Motor neuron (in vitro differentiated cells): ENCODE measurements around the gene PEX16. TPM values are rescaled to one million over a fixed set of nuclear protein-coding genes. Genes with fewer than 3 reads are reported as not detected.
"Not testable (repeated sequence)": the region's sequence is repeated elsewhere in the genome, so short reads cannot be mapped to it uniquely, and the experiment has no call there.

Source experiments
- ATAC-seq, 8 experiments: fragments of 200-7000 bp; cut with Tn5 transposase; replicated peaks in 6 of 8; 2 replicates each; pipeline ENCODE4 v1.8.0; 2021; ENCODE audit warnings: mild to moderate bottlenecking in 8 of 8, moderate library complexity in 8 of 8
- H3K27ac ChIP-seq, 2 donors: fragments of 250-450 bp; sonication (Bioruptor Pico); 2 replicates each; pipeline ENCODE4 v1.9.0; 2021; ENCODE audit warnings: antibody characterized with exemption in 2 of 2, mild to moderate bottlenecking in 2 of 2, moderate library complexity in 1 of 2
- H3K4me1 ChIP-seq, 2 donors: fragments of 250-450 bp; sonication (Bioruptor Pico); replicated peaks in 1 of 2; 2 replicates each; pipeline ENCODE4 v1.6.1; 2021; ENCODE audit warnings: antibody characterized with exemption in 2 of 2, mild to moderate bottlenecking in 2 of 2, moderate library complexity in 1 of 2
- H3K4me3 ChIP-seq, 5 donors: fragments of 250-450 bp; sonication (Bioruptor Pico); 2 replicates each; pipeline ENCODE4 v1.9.0; 2021; ENCODE audit warnings: antibody characterized with exemption in 5 of 5, mild to moderate bottlenecking in 5 of 5, moderate library complexity in 4 of 5
- WGBS, 10 experiments: fragments of 450-650 bp; shearing (Covaris generic); methylation state at CpG; one replicate each; pipeline ENCODE4 v1.0.0; 2022; 5-methylcytosine and 5-hydroxymethylcytosine counted together
- in situ Hi-C, 9 experiments: fragments of 400-800 bp; cut with MboI; loops; one replicate each; pipeline ENCODE4 v1.15.0; 2021; ENCODE audit warnings: low sequenced_read_pairs in 9 of 9, low pct_unique_long_range_greater_than_20kb in 2 of 9; ENCODE audit not compliant: unreplicated experiment in 9 of 9
- total RNA-seq, 8 experiments: library from RNA; unstranded; fragments of 300-600 nt; gene quantifications; 2 replicates each; pipeline versions ENCODE4 v1.2.3 to v1.2.4, GENCODE V29; 2022

Gene PEX16
- total RNA-seq, 8 experiments from 2014 or later: 22.7 to 51.5 (median 28.6) TPM

DNA sequence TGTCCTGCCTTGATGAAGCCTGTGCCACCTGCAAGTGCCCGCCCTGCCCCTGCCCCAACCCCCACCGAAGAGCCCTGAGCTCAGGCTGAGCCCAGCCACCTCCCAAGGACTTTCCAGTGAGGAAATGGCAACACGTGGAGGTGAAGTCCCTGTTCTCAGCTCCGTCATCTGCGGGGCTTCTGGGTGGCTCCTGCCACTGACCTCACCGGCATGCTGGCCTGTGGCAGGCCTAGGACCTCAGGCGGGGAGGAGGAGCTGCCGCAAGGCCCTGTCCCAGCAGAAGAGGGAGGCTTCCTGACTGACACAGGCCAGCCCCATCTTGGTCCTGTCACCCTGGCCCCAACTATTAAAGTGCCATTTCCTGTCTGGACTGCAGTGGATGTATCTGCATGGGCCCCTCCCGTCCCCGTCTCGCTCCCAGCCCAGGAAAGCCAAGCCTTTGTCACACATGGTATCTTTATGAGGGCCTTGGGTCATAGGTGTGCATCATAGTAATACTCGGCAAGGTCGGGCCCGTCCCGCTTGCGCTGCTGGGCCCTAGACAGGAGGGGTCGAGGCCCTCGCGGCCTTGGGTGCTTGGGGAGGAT lies 11.5 kb downstream of the PEX16 start:
- Histone ChIP-seq H3K4me1 (peaks cover 5 to 6% of the 10 kb centered on the region in 2 donors), H3K27ac (no peak overlapping the region), H3K4me3 (no peak overlapping the region)
- ATAC-seq: peak in 3 of 8 experiments; percentile 12 to 29 (median 17)
- in situ Hi-C loops: no loop called here
- 0 to 100% (median 87%) methylated on average over 1 to 11 of the region's 19 CpGs; no CpG with 5 or more reads in 5 of the 10 experiments for WGBS, 10 experiments

GRCh38 chr11:45905576-45905975 lies 12.1 kb downstream of the PEX16 start:
- in situ Hi-C loops, H3K27ac ChIP-seq, H3K4me3 ChIP-seq: not testable (repeated sequence)
- ATAC-seq: peak in 1 of 8 experiments; percentile 8
- H3K4me1 ChIP-seq: peaks cover 7 to 10% of the 10 kb centered on the region in 2 donors
- WGBS, 10 experiments: 100% methylated on average over 1 of the region's 6 CpGs; no CpG with 5 or more reads in 8 of the 10 experiments

- 58 to 90% (median 80%) methylated on average over 1 to 4 of the region's 19 CpGs; no CpG with 5 or more reads in 7 of the 10 experiments for WGBS, 10 experiments
- no peak overlapping the region for H3K27ac ChIP-seq
- ATAC-seq: no peak
- H3K4me1 ChIP-seq: peaks cover 7 to 10% of the 10 kb centered on the region in 2 donors
- H3K4me3 ChIP-seq: no peak overlapping the region
- in situ Hi-C loops: no loop called here
Measured at GRCh38 chr11:45905095-45905494, 12.6 kb downstream of the PEX16 start.

- 33 to 93% (median 83%) methylated on average over 1 to 6 of the region's 15 CpGs; no CpG with 5 or more reads in 3 of the 10 experiments for WGBS, 10 experiments
- no peak for ATAC-seq
- peaks cover 7 to 10% of the 10 kb centered on the region in 2 donors for H3K4me1 ChIP-seq
- no peak overlapping the region for H3K4me3 ChIP-seq
- H3K27ac ChIP-seq: no peak overlapping the region
- in situ Hi-C loops: no loop called here
Measured at GRCh38 chr11:45904309-45904915, 13.3 kb downstream of the PEX16 start.

- Histone ChIP-seq H3K27ac (no peak overlapping the region), H3K4me1 (peaks cover 18 to 21% of the 10 kb centered on the region in 2 donors), H3K4me3 (no peak overlapping the region)
- 94 to 100% methylated on average over 1 to 6 of the region's 56 CpGs; no CpG with 5 or more reads in 8 of the 10 experiments for WGBS, 10 experiments
- ATAC-seq: no peak
- in situ Hi-C loops: no loop called here
Measured at GRCh38 chr11:45902452-45903380, 15.0 kb downstream of the PEX16 start.

DNA sequence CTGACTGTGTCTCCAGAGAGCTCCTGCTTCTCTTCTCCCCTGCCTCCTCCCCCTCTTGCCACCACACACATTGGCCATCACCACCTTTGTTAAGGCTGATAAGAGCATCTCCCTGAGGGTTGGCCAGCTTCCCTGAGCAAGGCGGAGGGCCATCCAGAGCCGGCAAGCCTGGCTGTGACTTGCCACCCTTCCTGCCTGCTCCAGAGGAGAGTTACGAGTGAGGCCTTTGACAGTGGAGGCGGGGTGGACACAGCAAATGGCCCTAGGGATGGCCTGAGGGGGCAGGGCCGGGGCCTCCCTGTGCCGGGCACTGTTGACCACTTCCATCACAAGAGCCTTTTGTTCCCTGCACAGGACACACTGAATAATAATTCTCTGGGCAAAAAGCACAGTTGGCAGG lies 16.1 kb downstream of the PEX16 start:
- peak overlapping the region in 3 of 5 donors; percentile 38 to 72 (median 51) for H3K4me3 ChIP-seq
- H3K4me1 ChIP-seq: peaks cover 18 to 29% of the 10 kb centered on the region in 2 donors
- H3K27ac ChIP-seq: no peak overlapping the region
- in situ Hi-C loops: no loop called here
- ATAC-seq: no peak
- 33 to 79% (median 62%) methylated on average over 1 to 4 of the region's 6 CpGs; no CpG with 5 or more reads in 6 of the 10 experiments for WGBS, 10 experiments

DNA sequence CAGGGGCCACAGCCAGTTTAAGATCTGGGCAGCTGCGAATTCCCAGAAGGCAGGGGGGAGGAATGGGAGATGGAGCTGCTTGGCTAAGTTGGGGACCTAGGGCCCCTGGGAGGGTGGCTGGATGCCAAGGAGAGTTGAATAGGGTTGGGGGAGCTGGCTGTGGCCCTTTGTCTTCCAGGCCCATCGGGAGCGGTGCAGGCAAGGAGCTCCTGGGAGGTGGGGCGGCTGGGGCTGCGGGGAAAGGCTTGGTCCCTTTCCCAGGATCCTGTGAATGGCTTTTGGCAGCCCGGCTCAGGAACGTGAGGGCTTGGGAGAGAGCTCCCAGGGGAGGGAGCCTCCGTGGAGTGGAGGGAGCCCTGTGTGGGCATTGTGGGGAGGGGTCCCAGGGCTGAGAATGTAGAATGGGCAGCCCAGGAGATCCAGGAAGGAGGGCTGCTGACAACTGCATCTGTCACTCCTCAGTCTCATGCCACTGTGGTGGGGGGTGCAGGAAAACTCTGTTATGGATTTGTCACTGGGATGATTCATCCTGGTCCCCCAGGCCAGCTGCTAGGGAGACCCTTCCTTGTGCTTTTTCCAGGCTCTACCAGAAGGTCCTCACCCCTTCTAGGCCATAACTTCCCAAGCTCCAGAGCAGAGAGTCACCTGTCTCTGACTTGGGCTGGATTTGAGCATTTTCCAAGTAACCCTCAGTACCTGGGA lies 16.6 kb downstream of the PEX16 start:
- Histone ChIP-seq H3K27ac (no peak overlapping the region), H3K4me1 (peaks cover 22 to 32% of the 10 kb centered on the region in 2 donors), H3K4me3 (peak overlapping the region; percentile 34 to 72 (median 48))
- in situ Hi-C loops: no loop called here
- ATAC-seq: no peak
- WGBS, 10 experiments: 0 to 40% (median 14%) methylated on average over 1 to 2 of the region's 8 CpGs; no CpG with 5 or more reads in 7 of the 10 experiments

- peak overlapping the region; percentile 34 to 72 (median 48) for H3K4me3 ChIP-seq
- peak overlapping the region; percentile 80 to 81 for H3K27ac ChIP-seq
- in situ Hi-C loops: not testable (repeated sequence)
- ATAC-seq: peak in 6 of 8 experiments; percentile 0 to 31 (median 1)
- WGBS, 10 experiments: 0 to 6% (median 0%) methylated on average over 1 to 5 of the region's 59 CpGs; no CpG with 5 or more reads in 6 of the 10 experiments
- H3K4me1 ChIP-seq: peaks cover 29 to 38% of the 10 kb centered on the region in 2 donors
Measured at GRCh38 chr11:45900175-45900800, 17.4 kb downstream of the PEX16 start.

DNA sequence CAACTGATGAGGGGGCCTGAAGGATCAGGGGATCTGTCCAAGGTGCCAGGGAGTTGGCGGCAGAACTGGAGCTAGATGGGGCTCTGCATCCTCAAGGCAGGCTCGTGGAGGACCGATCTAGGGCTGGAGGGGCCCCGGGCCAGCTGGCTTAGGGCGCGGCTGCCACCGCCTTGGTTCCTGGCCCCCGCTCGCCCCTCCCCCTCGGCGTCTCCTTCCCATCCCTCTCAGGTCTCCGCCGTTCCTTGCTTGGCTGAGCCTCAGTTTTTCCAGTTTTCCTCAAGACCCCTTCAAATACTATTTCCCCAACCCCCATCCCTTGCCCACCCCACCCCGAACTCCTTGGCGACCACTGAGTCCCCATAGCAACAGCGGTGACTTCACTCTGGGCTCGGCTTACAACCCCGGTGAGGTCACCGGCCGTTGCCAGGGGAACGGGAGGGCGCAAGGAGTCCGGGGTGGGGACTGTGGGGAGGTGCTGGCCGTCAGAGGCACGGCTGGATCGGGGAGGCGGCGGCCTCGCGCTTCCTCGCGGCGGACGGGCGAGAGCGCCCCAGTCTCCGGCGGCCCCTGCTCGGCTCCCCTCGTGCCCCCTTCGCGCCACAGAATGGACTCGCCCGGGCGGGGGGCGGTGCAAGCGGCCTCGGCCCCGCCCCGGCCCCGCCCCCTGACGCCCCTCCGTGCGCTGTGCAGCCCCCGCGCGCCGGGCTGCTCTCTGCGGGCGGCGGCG lies 18.1 kb downstream of the PEX16 start:
- H3K4me1 ChIP-seq: peaks cover 30 to 38% of the 10 kb centered on the region in 2 donors
- ATAC-seq: peak; percentile 87 to 95 (median 91)
- H3K4me3 ChIP-seq: peak overlapping the region; percentile 34 to 72 (median 48)
- in situ Hi-C loops: loop anchor here in 1 of 9 experiments (25.0 kb wide), 1 partner anchor 413 kb away; no protein-coding TSS in a partner anchor
- 0% methylated on average over 2 of the region's 62 CpGs; no CpG with 5 or more reads in 9 of the 10 experiments for WGBS, 10 experiments
- H3K27ac ChIP-seq: peak overlapping the region; percentile 80 to 81

DNA sequence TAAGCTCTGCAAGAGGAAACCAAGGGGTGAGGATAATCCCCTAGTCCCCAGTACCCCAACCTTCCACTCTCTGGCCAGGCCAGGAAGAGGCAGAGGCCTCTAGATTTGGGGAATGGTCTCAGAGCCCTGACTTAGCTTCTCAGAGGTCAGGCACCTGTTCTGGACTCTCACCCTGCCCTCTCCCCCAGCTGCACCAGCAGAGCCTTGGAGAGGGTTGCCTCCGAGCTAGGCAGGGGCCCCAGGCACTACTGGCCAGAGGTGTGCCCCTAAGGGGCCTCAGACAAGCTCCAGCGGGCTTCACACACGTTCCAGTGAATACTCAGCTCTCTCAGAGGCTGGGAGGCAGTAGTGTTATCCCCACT lies 18.6 kb downstream of the PEX16 start:
- 0% methylated on average over 1 of the region's 3 CpGs; no CpG with 5 or more reads in 9 of the 10 experiments for WGBS, 10 experiments
- no peak for ATAC-seq
- Histone ChIP-seq H3K4me3 (peak overlapping the region; percentile 34 to 72 (median 48)), H3K27ac (peak overlapping the region; percentile 80 to 81), H3K4me1 (peaks cover 30 to 38% of the 10 kb centered on the region in 2 donors)
- in situ Hi-C loops: loop anchor here in 1 of 9 experiments (25.0 kb wide), 1 partner anchor 413 kb away; no protein-coding TSS in a partner anchor

- in situ Hi-C loops: loop anchor here in 1 of 9 experiments (25.0 kb wide), 1 partner anchor 415 kb away; no protein-coding TSS in a partner anchor
- 81 to 100% (median 100%) methylated on average over 1 to 5 of the region's 6 CpGs; no CpG with 5 or more reads in 7 of the 10 experiments for WGBS, 10 experiments
- H3K4me3 ChIP-seq: no peak overlapping the region
- peaks cover 38 to 39% of the 10 kb centered on the region in 2 donors for H3K4me1 ChIP-seq
- H3K27ac ChIP-seq: no peak overlapping the region
- ATAC-seq: no peak
Measured at GRCh38 chr11:45897556-45897955, 20.1 kb downstream of the PEX16 start.
